Natural killer cell (primary cell): ENCODE results near the gene ADGRG6. TPM values are rescaled to one million over a fixed set of nuclear protein-coding genes. Genes with fewer than 3 reads are reported as not detected.

Experiments
- ATAC-seq, 3 donors: fragments of 150-1000 bp in 2 of 3; fragments of 200-7000 bp in 1 of 3; cut with Tn5 transposase; 1 replicate in 1 of 3; 2 replicates in 2 of 3; pipeline ENCODE4 v1.10.0; 2021; ENCODE audit warnings: mild to moderate bottlenecking in 2 of 3, moderate library complexity in 2 of 3
- DNase-seq, 2 donors: peaks; one replicate each; pipeline versions ENCODE4 v3.0.0 to v3.0.0-alpha.2; 2013 to 2021; ENCODE audit warnings: mixed read lengths in 1 of 2
- H3K27ac ChIP-seq: one replicate; pipeline ENCODE4 v1.5.1; 2013; ENCODE audit warnings: mild to moderate bottlenecking, low read length
- H3K27me3 ChIP-seq: one replicate; pipeline ENCODE4 v1.6.1; 2013; ENCODE audit warnings: low read length; ENCODE audit not compliant: control insufficient read depth, insufficient read depth
- H3K36me3 ChIP-seq: one replicate; pipeline ENCODE4 v1.6.1; 2013; ENCODE audit warnings: low read length; ENCODE audit not compliant: control insufficient read depth, insufficient read depth
- H3K4me1 ChIP-seq: one replicate; pipeline ENCODE4 v1.6.1; 2013; ENCODE audit warnings: low read length; ENCODE audit not compliant: control insufficient read depth, insufficient read depth
- H3K4me3 ChIP-seq: one replicate; pipeline ENCODE4 v1.5.1; 2013; ENCODE audit warnings: low read length
- H3K9me3 ChIP-seq: one replicate; pipeline ENCODE4 v1.6.1; 2013; ENCODE audit warnings: low read length; ENCODE audit not compliant: control insufficient read depth, insufficient read depth
- H3K27ac Mint-ChIP-seq, 2 donors: one replicate each; pipeline ENCODE4 v1.8.0; 2022; ENCODE audit warnings: mild to moderate bottlenecking in 2 of 2, mixed read lengths in 2 of 2, moderate library complexity in 1 of 2
- H3K27me3 Mint-ChIP-seq, 2 donors: one replicate each; pipeline ENCODE4 v1.8.0; 2022; ENCODE audit warnings: low read depth in 2 of 2, mixed read lengths in 2 of 2
- H3K36me3 Mint-ChIP-seq: one replicate; pipeline ENCODE4 v1.8.0; 2022; ENCODE audit warnings: mixed read lengths
- H3K4me1 Mint-ChIP-seq, 2 donors: one replicate each; pipeline ENCODE4 v1.8.0; 2022; ENCODE audit warnings: mixed read lengths in 2 of 2
- H3K4me3 Mint-ChIP-seq: one replicate; pipeline ENCODE4 v1.8.0; 2022; ENCODE audit warnings: mild to moderate bottlenecking, moderate library complexity, mixed read lengths
- H3K9me3 Mint-ChIP-seq, 2 donors: one replicate each; pipeline ENCODE4 v1.8.0; 2022; ENCODE audit warnings: mixed read lengths in 2 of 2
- CTCF ChIP-seq: fragments of 200-600 bp; IDR thresholded peaks from one replicate; pipeline ENCODE4 v1.8.0; 2022; ENCODE audit warnings: antibody characterized with exemption
- WGBS: methylation state at CpG from one replicate; pipeline ENCODE4 v1.1.7; 2013; ENCODE audit warnings: missing lambda C conversion rate; ENCODE audit not compliant: insufficient coverage; 5-methylcytosine and 5-hydroxymethylcytosine counted together
- intact Hi-C: fragments of 100-400 bp; cut with micrococcal nuclease; formaldehyde crosslinking; loops from one replicate; pipeline ENCODE4 v1.14.2; 2022
- total RNA-seq, 4 donors: library from RNA; stranded (reverse); fragments of 120-200 nt in 1 of 4; gene quantifications; one replicate each; pipeline versions ENCODE4 v1.2.3 to v1.2.4, GENCODE V29; 2013 to 2022

The ADGRG6 gene
- total RNA-seq, 3 donors from 2014 or later (not counting 1 experiment from before 2014, with no cell fraction given) = 0.05 to 0.24 TPM; not detected in 1

DNA sequence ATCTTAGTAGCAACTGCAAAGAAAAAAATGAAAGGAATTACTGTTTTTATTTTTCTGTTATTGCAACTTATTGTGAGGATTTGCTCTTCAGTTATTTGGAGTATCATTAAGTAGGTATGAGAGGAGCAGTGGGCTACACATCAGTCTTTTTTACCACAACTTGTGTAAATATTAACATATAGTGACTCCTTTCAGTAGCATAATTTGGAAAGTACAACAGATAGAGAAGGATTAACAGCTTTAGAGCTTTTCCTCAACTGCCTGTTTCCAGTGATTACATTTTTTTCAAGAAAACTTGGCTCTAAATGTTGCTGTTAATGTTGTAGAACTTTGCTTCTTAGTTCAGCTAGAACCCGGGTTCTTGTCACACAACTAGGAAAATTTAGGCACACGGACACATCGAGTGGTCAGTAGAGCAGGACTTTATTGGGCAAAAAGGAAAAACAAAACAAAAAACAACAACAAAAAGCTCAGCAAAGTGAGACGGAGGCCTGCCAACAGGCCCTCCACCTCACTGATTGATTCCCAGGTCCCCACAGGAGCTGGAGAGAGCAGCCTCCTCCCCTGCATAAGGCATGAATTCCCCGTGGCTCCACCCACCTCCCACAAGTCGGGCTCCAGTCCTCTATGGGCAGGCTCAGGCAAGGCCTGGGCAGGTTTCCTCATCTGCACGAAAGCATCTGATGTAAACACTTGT is 75.1 kb downstream of the ADGRG6 start:
- H3K27ac ChIP-seq = no peak overlapping the region
- no peak for ATAC-seq
- Mint-ChIP-seq H3K36me3 (no peaks in the 10 kb centered on the region), H3K27ac (no peak overlapping the region), H3K4me3 (no peak overlapping the region), H3K4me1 (no peaks in the 10 kb centered on the region), H3K27me3 (peaks cover 5 to 18% of the 10 kb centered on the region in 2 donors), H3K9me3 (no peaks in the 10 kb centered on the region)
- no peaks in the 10 kb centered on the region for H3K4me1 ChIP-seq
- H3K27me3 ChIP-seq = no peaks in the 10 kb centered on the region
- H3K36me3 ChIP-seq = no peaks in the 10 kb centered on the region
- WGBS = 79% methylated on average over 7 of the region's 7 CpGs
- intact Hi-C loops = no loop called here
- no peak for DNase-seq
- no peaks in the 10 kb centered on the region for H3K9me3 ChIP-seq
- no peak overlapping the region for H3K4me3 ChIP-seq
- TF ChIP-seq CTCF = no peak

DNA sequence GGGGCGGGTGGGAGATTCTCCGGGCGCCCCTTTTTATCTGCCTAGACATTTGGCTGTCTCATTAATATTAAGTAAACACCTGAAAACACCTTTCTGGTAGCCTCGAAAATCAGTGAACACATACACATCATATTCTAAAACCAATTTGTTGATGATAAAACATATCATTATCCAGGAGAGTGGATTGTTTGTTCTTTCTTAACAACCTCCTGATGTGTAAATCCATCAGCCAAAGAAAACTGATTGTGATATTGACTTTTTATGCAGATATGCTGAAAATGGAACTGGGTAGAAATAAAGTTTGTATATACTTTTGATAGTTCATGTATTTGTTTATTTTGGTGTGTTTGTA is 75.7 kb downstream of the ADGRG6 start:
- Mint-ChIP-seq H3K27me3 (peaks cover 5 to 21% of the 10 kb centered on the region in 2 donors), H3K27ac (no peak overlapping the region), H3K4me3 (no peak overlapping the region), H3K9me3 (no peaks in the 10 kb centered on the region), H3K36me3 (no peaks in the 10 kb centered on the region), H3K4me1 (no peaks in the 10 kb centered on the region)
- DNase-seq (no peak), ATAC-seq (no peak)
- Histone ChIP-seq H3K27ac (no peak overlapping the region), H3K9me3 (no peaks in the 10 kb centered on the region), H3K27me3 (no peaks in the 10 kb centered on the region), H3K4me3 (no peak overlapping the region), H3K36me3 (no peaks in the 10 kb centered on the region), H3K4me1 (no peaks in the 10 kb centered on the region)
- intact Hi-C loops = no loop called here
- WGBS = 92% methylated on average over 3 of the region's 4 CpGs
- TF ChIP-seq CTCF = no peak

DNA sequence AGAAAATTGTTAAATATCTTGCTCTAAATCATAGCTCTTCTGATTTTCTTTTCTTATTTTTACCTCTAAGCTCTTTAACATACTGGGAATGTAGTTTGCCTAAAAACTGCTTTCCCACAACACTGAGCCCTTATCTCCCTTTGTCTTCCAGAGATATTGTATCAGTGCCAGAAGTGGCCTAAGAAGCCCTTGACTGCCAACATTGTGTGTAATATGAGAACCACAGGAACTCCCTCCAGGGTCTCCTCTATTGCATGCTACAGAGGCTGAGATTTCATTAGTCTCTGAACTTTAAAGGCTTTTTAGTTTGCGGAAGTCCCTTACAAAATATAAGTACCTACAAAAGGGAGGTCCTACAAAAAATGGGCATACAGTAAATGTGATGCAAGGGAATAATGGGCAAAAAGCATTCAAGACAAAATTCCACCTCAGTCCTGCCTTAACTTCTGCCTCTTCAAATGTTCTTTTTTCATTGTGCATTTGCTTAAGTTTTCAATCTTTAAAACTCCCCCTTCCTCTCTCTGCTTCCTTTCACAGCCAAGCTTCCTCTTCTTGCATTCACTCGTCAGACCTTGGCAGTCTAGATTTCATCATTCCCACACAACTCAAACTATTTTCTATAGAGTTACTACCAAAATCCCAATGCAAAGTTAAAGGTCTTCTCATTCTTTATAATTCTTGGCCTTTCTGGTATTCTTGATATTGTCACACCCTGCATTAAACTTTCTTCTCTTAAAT is 76.5 kb downstream of the ADGRG6 start:
- Mint-ChIP-seq H3K36me3 (no peaks in the 10 kb centered on the region), H3K27me3 (peaks cover 5 to 21% of the 10 kb centered on the region in 2 donors), H3K9me3 (no peaks in the 10 kb centered on the region), H3K27ac (no peak overlapping the region), H3K4me1 (no peaks in the 10 kb centered on the region), H3K4me3 (no peak overlapping the region)
- no peak overlapping the region for H3K4me3 ChIP-seq
- no peak overlapping the region for H3K27ac ChIP-seq
- DNase-seq (no peak), ATAC-seq (no peak)
- intact Hi-C loops = no loop called here
- WGBS = 27% methylated on average over 1 of the region's 2 CpGs
- H3K36me3 ChIP-seq = no peaks in the 10 kb centered on the region
- no peaks in the 10 kb centered on the region for H3K4me1 ChIP-seq
- H3K9me3 ChIP-seq = no peaks in the 10 kb centered on the region
- no peak for TF ChIP-seq CTCF
- no peaks in the 10 kb centered on the region for H3K27me3 ChIP-seq
